ENCODE results near the gene DMBX1. TPM values are rescaled to one million over a fixed set of nuclear protein-coding genes. Genes with fewer than 3 reads are reported as not detected.

The DMBX1 gene
- polyA plus RNA-seq, 1 donor from 2014 or later, result 0.28 TPM

DNA sequence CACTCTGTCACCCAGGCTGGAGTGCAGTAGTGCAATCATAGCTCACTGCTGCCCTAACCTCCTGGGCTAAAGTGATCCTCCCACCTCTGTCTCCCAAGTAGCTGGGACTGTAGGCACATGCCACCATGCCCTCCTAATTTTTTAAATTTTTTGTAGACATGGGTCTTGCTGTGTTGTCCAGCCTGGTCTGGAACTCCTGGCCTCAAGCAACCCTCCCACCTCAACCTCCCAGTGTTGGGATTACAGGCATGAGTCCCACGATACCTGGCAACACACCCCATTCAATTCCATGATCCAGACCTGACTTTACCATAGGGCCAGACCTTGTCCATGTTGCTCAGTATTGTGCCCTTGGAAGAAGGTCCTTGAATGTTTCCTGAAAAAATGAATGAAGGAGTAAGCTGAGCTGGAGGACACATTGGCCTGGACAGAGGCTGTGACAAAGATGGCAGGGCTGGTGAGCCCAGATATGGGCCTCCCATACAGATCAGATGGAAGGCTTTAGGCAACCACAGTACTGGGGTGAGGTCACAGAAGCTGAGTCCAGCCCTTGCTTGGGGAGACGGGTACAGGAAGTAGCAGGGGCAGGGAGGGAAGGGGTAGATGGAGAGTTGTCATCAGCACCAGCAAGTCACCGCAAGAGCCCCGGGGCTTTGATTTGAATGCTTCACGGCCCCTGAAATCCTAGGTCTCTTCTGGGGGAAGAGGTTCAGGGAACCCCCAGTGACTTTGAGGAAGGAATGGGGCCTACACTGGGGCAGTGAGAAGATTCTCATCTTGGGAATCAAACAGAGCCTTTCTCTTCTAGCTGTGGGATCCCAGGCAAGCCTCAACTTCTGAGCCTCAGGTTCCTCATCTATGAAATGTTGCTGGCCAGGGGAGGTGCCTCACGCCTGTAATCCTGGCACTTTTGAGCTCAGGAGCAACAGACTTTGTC is 40.1 kb upstream of the DMBX1 start:
- no peak overlapping the region for H3K27ac ChIP-seq (ENCODE audit: low read length)
- H3K79me2 ChIP-seq (replicated peaks; ENCODE audit: insufficient read depth, low read length), result no peaks in the 10 kb centered on the region
- H3F3A ChIP-seq (ENCODE audit: insufficient read depth, low read length, poor library complexity, severe bottlenecking), result no peaks in the 10 kb centered on the region
- H3K9ac ChIP-seq (ENCODE audit: low read length), result no peak overlapping the region
- no peak overlapping the region for H3K4me3 ChIP-seq (ENCODE audit: low read length)
- H2AFZ ChIP-seq (ENCODE audit: low read depth, low read length), result no peak overlapping the region
- TF ChIP-seq EZH2 (IDR thresholded peaks at IDR 0.05; ENCODE audit: borderline replicate concordance, insufficient read depth, low read length, poor library complexity, severe bottlenecking) (no peak), RAD21 (conservative IDR thresholded peaks at IDR 0.05) (no peak), POLR2AphosphoS5 (IDR thresholded peaks at IDR 0.05) (no peak), MXI1 (conservative IDR thresholded peaks at IDR 0.05; ENCODE audit: poor library complexity, severe bottlenecking) (no peak), EP300 (conservative IDR thresholded peaks at IDR 0.05; ENCODE audit: poor library complexity, severe bottlenecking) (no peak), TAF1 (IDR thresholded peaks at IDR 0.05; ENCODE audit: low read depth) (no peak), SMC3 (conservative IDR thresholded peaks at IDR 0.05; ENCODE audit: poor library complexity) (no peak)
- TF ChIP-seq, protein P1, sequence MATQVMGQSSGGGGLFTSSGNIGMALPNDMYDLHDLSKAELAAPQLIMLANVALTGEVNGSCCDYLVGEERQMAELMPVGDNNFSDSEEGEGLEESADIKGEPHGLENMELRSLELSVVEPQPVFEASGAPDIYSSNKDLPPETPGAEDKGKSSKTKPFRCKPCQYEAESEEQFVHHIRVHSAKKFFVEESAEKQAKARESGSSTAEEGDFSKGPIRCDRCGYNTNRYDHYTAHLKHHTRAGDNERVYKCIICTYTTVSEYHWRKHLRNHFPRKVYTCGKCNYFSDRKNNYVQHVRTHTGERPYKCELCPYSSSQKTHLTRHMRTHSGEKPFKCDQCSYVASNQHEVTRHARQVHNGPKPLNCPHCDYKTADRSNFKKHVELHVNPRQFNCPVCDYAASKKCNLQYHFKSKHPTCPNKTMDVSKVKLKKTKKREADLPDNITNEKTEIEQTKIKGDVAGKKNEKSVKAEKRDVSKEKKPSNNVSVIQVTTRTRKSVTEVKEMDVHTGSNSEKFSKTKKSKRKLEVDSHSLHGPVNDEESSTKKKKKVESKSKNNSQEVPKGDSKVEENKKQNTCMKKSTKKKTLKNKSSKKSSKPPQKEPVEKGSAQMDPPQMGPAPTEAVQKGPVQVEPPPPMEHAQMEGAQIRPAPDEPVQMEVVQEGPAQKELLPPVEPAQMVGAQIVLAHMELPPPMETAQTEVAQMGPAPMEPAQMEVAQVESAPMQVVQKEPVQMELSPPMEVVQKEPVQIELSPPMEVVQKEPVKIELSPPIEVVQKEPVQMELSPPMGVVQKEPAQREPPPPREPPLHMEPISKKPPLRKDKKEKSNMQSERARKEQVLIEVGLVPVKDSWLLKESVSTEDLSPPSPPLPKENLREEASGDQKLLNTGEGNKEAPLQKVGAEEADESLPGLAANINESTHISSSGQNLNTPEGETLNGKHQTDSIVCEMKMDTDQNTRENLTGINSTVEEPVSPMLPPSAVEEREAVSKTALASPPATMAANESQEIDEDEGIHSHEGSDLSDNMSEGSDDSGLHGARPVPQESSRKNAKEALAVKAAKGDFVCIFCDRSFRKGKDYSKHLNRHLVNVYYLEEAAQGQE (IDR thresholded peaks at IDR 0.05; ENCODE audit: borderline replicate concordance), result no peak
- TF ChIP-seq, protein P2, sequence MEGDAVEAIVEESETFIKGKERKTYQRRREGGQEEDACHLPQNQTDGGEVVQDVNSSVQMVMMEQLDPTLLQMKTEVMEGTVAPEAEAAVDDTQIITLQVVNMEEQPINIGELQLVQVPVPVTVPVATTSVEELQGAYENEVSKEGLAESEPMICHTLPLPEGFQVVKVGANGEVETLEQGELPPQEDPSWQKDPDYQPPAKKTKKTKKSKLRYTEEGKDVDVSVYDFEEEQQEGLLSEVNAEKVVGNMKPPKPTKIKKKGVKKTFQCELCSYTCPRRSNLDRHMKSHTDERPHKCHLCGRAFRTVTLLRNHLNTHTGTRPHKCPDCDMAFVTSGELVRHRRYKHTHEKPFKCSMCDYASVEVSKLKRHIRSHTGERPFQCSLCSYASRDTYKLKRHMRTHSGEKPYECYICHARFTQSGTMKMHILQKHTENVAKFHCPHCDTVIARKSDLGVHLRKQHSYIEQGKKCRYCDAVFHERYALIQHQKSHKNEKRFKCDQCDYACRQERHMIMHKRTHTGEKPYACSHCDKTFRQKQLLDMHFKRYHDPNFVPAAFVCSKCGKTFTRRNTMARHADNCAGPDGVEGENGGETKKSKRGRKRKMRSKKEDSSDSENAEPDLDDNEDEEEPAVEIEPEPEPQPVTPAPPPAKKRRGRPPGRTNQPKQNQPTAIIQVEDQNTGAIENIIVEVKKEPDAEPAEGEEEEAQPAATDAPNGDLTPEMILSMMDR (IDR thresholded peaks at IDR 0.05; ENCODE audit: poor library complexity, severe bottlenecking), result no peak
- no peaks in the 10 kb centered on the region for H3K9me3 ChIP-seq (ENCODE audit: low read length)
- H3K4me2 ChIP-seq (ENCODE audit: low read length), result no peak overlapping the region
- peaks cover 96% of the 10 kb centered on the region for H3K27me3 ChIP-seq (ENCODE audit: insufficient read depth, low read depth, low read length)
- H4K20me1 ChIP-seq (ENCODE audit: insufficient read depth), result no peaks in the 10 kb centered on the region
- H3K36me3 ChIP-seq (ENCODE audit: insufficient read depth, low read length), result no peaks in the 10 kb centered on the region
- H3K9me2 ChIP-seq (ENCODE audit: insufficient read depth, low read length), result no peaks in the 10 kb centered on the region

GRCh38 chr1:46450160-46450517 is 39.5 kb upstream of the DMBX1 start:
- no peak overlapping the region for H3K9ac ChIP-seq (ENCODE audit: low read length)
- no peak overlapping the region for H3K4me2 ChIP-seq (ENCODE audit: low read length)
- H4K20me1 ChIP-seq (ENCODE audit: insufficient read depth), result no peaks in the 10 kb centered on the region
- peaks cover 91% of the 10 kb centered on the region for H3K27me3 ChIP-seq (ENCODE audit: insufficient read depth, low read depth, low read length)
- H3K9me3 ChIP-seq (ENCODE audit: low read length), result no peaks in the 10 kb centered on the region
- no peaks in the 10 kb centered on the region for H3K9me2 ChIP-seq (ENCODE audit: insufficient read depth, low read length)
- H2AFZ ChIP-seq (ENCODE audit: low read depth, low read length), result no peak overlapping the region
- no peaks in the 10 kb centered on the region for H3F3A ChIP-seq (ENCODE audit: insufficient read depth, low read length, poor library complexity, severe bottlenecking)
- no peak overlapping the region for H3K27ac ChIP-seq (ENCODE audit: low read length)
- H3K4me3 ChIP-seq (ENCODE audit: low read length), result no peak overlapping the region
- TF ChIP-seq, protein P1 (IDR thresholded peaks at IDR 0.05; ENCODE audit: borderline replicate concordance), result no peak
- no peak for TF ChIP-seq EP300 (conservative IDR thresholded peaks at IDR 0.05; ENCODE audit: poor library complexity, severe bottlenecking)
- no peak for TF ChIP-seq MXI1 (conservative IDR thresholded peaks at IDR 0.05; ENCODE audit: poor library complexity, severe bottlenecking)
- no peak for TF ChIP-seq SMC3 (conservative IDR thresholded peaks at IDR 0.05; ENCODE audit: poor library complexity)
- no peak for TF ChIP-seq TAF1 (IDR thresholded peaks at IDR 0.05; ENCODE audit: low read depth)
- no peak for TF ChIP-seq POLR2AphosphoS5 (IDR thresholded peaks at IDR 0.05)
- TF ChIP-seq RAD21 (conservative IDR thresholded peaks at IDR 0.05), result no peak
- TF ChIP-seq, protein P2 (IDR thresholded peaks at IDR 0.05; ENCODE audit: poor library complexity, severe bottlenecking), result no peak
- TF ChIP-seq EZH2 (IDR thresholded peaks at IDR 0.05; ENCODE audit: borderline replicate concordance, insufficient read depth, low read length, poor library complexity, severe bottlenecking), result no peak
- no peaks in the 10 kb centered on the region for H3K36me3 ChIP-seq (ENCODE audit: insufficient read depth, low read length)
- H3K79me2 ChIP-seq (replicated peaks; ENCODE audit: insufficient read depth, low read length), result no peaks in the 10 kb centered on the region

Measured in neural cell (in vitro differentiated cells).